SK-N-SH treated with all-trans-retinoic acid at 6 μM for 48 hours (cell line): ENCODE data around the gene EXOC1L.

Experiments used
- PPARA ChIP-seq: fragments of 250-450 bp; sonication (Bioruptor Pico); IDR thresholded peaks from 2 replicates; pipeline ENCODE4 v1.5.0; 2020; ENCODE audit warnings: mild to moderate bottlenecking, borderline replicate concordance
- RARB ChIP-seq: fragments of 250-450 bp; sonication (Bioruptor Pico); IDR thresholded peaks from 2 replicates; pipeline ENCODE4 v1.8.0; 2021; ENCODE audit warnings: mild to moderate bottlenecking, moderate library complexity
- TCF4 ChIP-seq: fragments of 250-450 bp; sonication (Bioruptor Pico); IDR thresholded peaks from 2 replicates; pipeline ENCODE4 v1.8.0; 2021; ENCODE audit warnings: mild to moderate bottlenecking, moderate library complexity, borderline replicate concordance
- ZC3H10 ChIP-seq: fragments of 250-450 bp; sonication (Bioruptor Pico); IDR thresholded peaks from 2 replicates; pipeline ENCODE4 v1.5.1; 2021; ENCODE audit warnings: mild to moderate bottlenecking, moderate library complexity
- ZFP30 ChIP-seq: fragments of 450-650 bp; formaldehyde crosslinking; IDR thresholded peaks from 2 replicates; pipeline ENCODE4 v1.5.0; 2022; ENCODE audit warnings: mild to moderate bottlenecking, moderate library complexity

DNA sequence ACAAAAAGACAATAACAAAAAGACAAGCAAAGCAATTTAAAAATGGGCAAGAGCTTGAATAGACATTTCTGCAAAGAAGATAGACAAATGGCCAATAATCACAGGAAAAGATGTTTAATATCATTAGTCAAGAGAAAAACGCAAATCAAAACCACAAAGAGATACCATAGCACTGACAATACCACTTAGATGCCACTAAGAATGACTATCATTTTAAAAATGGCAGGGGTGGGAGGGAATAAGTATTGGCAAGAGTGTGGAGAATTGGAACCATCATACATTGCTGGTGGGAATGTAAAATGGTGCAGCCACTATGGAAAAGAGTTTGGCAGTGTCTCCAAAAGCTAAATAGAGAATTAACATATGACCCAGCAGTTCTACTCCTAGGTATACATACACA, 18.8 kb downstream of the EXOC1L start:
- no peak for TF ChIP-seq RARB (CRISPR knock-in tag)
- no peak for TF ChIP-seq PPARA
- TF ChIP-seq ZFP30 = no peak
- no peak for TF ChIP-seq TCF4 (CRISPR knock-in tag)
- TF ChIP-seq ZC3H10 = no peak
